GM12878 (cell line): ENCODE measurements around the gene FDX1. TPM values are rescaled to one million over a fixed set of nuclear protein-coding genes. Genes with fewer than 3 reads are reported as not detected.

Experiments
- ATAC-seq: fragments of 200-7000 bp; cut with Tn5 transposase; 3 replicates; pipeline ENCODE4 v1.9.1; 2020; ENCODE audit warnings: mild to moderate bottlenecking, moderate library complexity
- BruUV-seq: library from RNA; stranded (reverse); fragments of 400-500 nt; replicated peaks from 2 replicates; lab custom pipeline; 2021; lab: Mats Ljungman, UMichigan
- CTCF ChIA-PET: fragments of 300-600 bp; sonication (Branson Sonifier 250); formaldehyde crosslinking; extraction: SDS; loops from one replicate; lab custom pipeline; 2021; ENCODE audit warnings: inconsistent platforms; lab: Yijun Ruan, JAX
- POLR2A ChIA-PET: fragments of 350-600 bp; formaldehyde crosslinking; extraction: SDS; loops from one replicate; lab custom pipeline; 2021; ENCODE audit warnings: inconsistent platforms; lab: Charles Lee
- RAD21 ChIA-PET: fragments of 300-600 bp; sonication (Branson Sonifier 250); formaldehyde crosslinking; loops from one replicate; lab custom pipeline; 2023; ENCODE audit warnings: antibody characterized with exemption; ENCODE audit not compliant: unreplicated experiment; lab: Charles Lee
- SMC1A ChIA-PET: fragments of 300-600 bp; sonication (Branson Sonifier 250); formaldehyde crosslinking; loops from one replicate; lab custom pipeline; 2023; ENCODE audit not compliant: unreplicated experiment, uncharacterized antibody; lab: Charles Lee
- DNase-seq: peaks from one replicate; pipeline ENCODE4 v3.0.0-alpha.2; 2011; ENCODE audit warnings: low read depth, low spot score
- FAIRE-seq: peaks from 3 replicates; lab custom pipeline; 2011; peaks lifted over from hg19 to GRCh38; lab: Jason Lieb, UNC
- H2AFZ ChIP-seq: 2 replicates; pipeline ENCODE4 v1.6.0; 2011; ENCODE audit warnings: low read depth, low read length, control low read depth; ENCODE audit not compliant: control insufficient read depth
- H3K27ac ChIP-seq: 2 replicates; pipeline ENCODE4 v1.5.1; 2011; ENCODE audit warnings: control low read depth; ENCODE audit not compliant: control insufficient read depth, insufficient read depth
- H3K27me3 ChIP-seq, 2 experiments: replicated peaks in 1 of 2; 2 replicates each; pipeline versions ENCODE4 v1.6.0 to v1.6.1; 2011; ENCODE audit warnings: low read length in 1 of 2; ENCODE audit not compliant: control insufficient read depth in 2 of 2, insufficient read depth in 2 of 2
- H3K36me3 ChIP-seq, 2 experiments: 2 replicates each; pipeline ENCODE4 v1.5.1; 2011; ENCODE audit warnings: low read length in 1 of 2; ENCODE audit not compliant: control insufficient read depth in 2 of 2, insufficient read depth in 2 of 2
- H3K4me1 ChIP-seq: 2 replicates; pipeline ENCODE4 v1.6.1; 2011; ENCODE audit warnings: mild to moderate bottlenecking, low read length, moderate library complexity, mixed read lengths; ENCODE audit not compliant: control insufficient read depth, insufficient read depth
- H3K4me2 ChIP-seq: 2 replicates; pipeline ENCODE4 v1.6.0; 2011; ENCODE audit warnings: control low read depth; ENCODE audit not compliant: control insufficient read depth, insufficient read depth
- H3K4me3 ChIP-seq: fragments of 200-600 bp; sonication (generic); 2 replicates; pipeline ENCODE4 v1.5.1; 2016
- H3K79me2 ChIP-seq: 2 replicates; pipeline ENCODE4 v1.6.0; 2011; ENCODE audit warnings: low read length; ENCODE audit not compliant: control insufficient read depth, insufficient read depth
- H3K9ac ChIP-seq: 2 replicates; pipeline ENCODE4 v1.8.0; 2011; ENCODE audit warnings: low read length, control low read depth, mixed read lengths; ENCODE audit not compliant: control insufficient read depth, insufficient read depth
- H3K9me3 ChIP-seq: replicated peaks from 3 replicates; pipeline ENCODE4 v1.5.1; 2011; ENCODE audit warnings: mild to moderate bottlenecking, low read length; ENCODE audit not compliant: control insufficient read depth, insufficient read depth
- H4K20me1 ChIP-seq: 2 replicates; pipeline ENCODE4 v1.6.0; 2011; ENCODE audit not compliant: control insufficient read depth, insufficient read depth
- ESRRA ChIP-seq: IDR thresholded peaks from 2 replicates; pipeline ENCODE4 v1.6.1; 2012; ENCODE audit warnings: mild to moderate bottlenecking, low read length, improper control_type of control experiment
- KDM1A ChIP-seq: fragments of 200-600 bp; sonication (generic); IDR thresholded peaks from 2 replicates; pipeline ENCODE4 v1.6.1; 2016; ENCODE audit warnings: borderline replicate concordance
- PAX8 ChIP-seq: fragments of 450-650 bp; IDR thresholded peaks from 2 replicates; pipeline ENCODE4 v1.6.1; 2017; ENCODE audit warnings: mild to moderate bottlenecking, moderate library complexity
- WGBS: methylation state at CpG from one replicate; pipeline ENCODE4 v1.1.6; 2016; ENCODE audit warnings: low lambda C conversion rate; ENCODE audit not compliant: insufficient replicate concordance, insufficient coverage; ENCODE audit errors: missing lambda C conversion rate; 5-methylcytosine and 5-hydroxymethylcytosine counted together
- in situ Hi-C: fragments of 300-500 bp; cut with MboI; formaldehyde crosslinking; loops from 9 replicates; pipeline ENCODE4 v1.14.3; 2018; ENCODE audit warnings: mixed read lengths
- intact Hi-C: fragments of 100-400 bp; cut with micrococcal nuclease; formaldehyde crosslinking; loops from one replicate; pipeline ENCODE4 v1.14.2; 2022; ENCODE audit not compliant: unreplicated experiment
- polyA plus RNA-seq, 11 experiments: library from polyadenylated mRNA; depleted of rRNA in 4 of 11; unstranded in 6 of 11; stranded (reverse) in 5 of 11; fragments of >200 nt; fragmentation: Nextera tagmentation in 4 of 11; fragmentation: Illumina TruSeq in 1 of 11; extraction: Ambion mirVana in 4 of 11; extraction: Trizol in 1 of 11; gene quantifications; 1 replicate in 1 of 11; 2 replicates in 10 of 11; pipeline versions ENCODE4 v1.2.1 to v1.2.3, GENCODE V29; 2011 to 2016; ENCODE audit warnings: inconsistent platforms in 2 of 11, missing spikeins in 2 of 11, low read depth in 1 of 11
- total RNA-seq, 4 experiments: library from RNA; depleted of rRNA in 3 of 4; stranded (reverse); fragments of >200 nt in 3 of 4; fragmentation: Illumina TruSeq in 1 of 4; extraction: Trizol in 1 of 4; gene quantifications; 2 replicates each; pipeline versions ENCODE4 v1.2.1 to v1.2.3, GENCODE V29; 2013 to 2021
- TF ChIP-seq, protein P1 (sequence below): fragments of 450-650 bp; IDR thresholded peaks from 2 replicates; pipeline ENCODE4 v1.6.1; 2017; ENCODE audit warnings: mild to moderate bottlenecking, moderate library complexity

FDX1 gene
- total and polyA plus RNA-seq, 10 of the 15 experiments (the other 5 are each of a cell fraction or from before 2014, with no cell fraction given) = 3.9 to 20.3 (median 8.1) TPM

DNA sequence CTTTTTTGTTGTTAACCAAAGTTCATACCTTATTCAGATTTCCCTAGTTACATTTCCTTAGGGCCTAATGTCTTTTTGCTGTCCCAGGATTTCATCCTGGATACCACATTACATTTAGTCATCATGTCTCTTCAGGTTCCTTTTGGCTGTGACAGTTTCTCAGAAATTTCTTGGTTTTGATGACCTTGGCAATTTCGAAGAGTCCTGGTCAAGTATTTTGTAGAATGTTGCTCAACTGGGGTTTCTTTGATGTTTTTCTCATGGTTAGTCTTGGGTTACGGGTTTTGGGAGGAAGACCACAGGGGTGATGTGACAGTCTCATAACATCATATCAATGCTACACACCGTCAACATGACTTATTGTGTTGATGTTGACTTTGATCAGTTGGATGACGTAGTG, 39.8 kb upstream of the FDX1 start:
- FAIRE-seq (no peak), DNase-seq (no peak), ATAC-seq (no peak)
- CTCF ChIA-PET = no interaction called here
- Histone ChIP-seq H3K79me2 (no peaks in the 10 kb centered on the region), H3K4me1 (no peaks in the 10 kb centered on the region), H2AFZ (no peak overlapping the region), H3K4me3 (no peak overlapping the region), H3K36me3 (no peaks in the 10 kb centered on the region), H3K9ac (no peak overlapping the region), H3K27me3 (no peaks in the 10 kb centered on the region), H4K20me1 (no peaks in the 10 kb centered on the region), H3K27ac (no peak overlapping the region), H3K4me2 (no peak overlapping the region), H3K9me3 (no peaks in the 10 kb centered on the region)
- 5% methylated on average over 4 of the region's 4 CpGs for WGBS
- POLR2A ChIA-PET = no interaction called here
- SMC1A ChIA-PET = no interaction called here
- no TSS peak for BruUV-seq
- RAD21 ChIA-PET = no interaction called here
- no peak for TF ChIP-seq ESRRA
- no peak for TF ChIP-seq KDM1A
- TF ChIP-seq, protein P1, sequence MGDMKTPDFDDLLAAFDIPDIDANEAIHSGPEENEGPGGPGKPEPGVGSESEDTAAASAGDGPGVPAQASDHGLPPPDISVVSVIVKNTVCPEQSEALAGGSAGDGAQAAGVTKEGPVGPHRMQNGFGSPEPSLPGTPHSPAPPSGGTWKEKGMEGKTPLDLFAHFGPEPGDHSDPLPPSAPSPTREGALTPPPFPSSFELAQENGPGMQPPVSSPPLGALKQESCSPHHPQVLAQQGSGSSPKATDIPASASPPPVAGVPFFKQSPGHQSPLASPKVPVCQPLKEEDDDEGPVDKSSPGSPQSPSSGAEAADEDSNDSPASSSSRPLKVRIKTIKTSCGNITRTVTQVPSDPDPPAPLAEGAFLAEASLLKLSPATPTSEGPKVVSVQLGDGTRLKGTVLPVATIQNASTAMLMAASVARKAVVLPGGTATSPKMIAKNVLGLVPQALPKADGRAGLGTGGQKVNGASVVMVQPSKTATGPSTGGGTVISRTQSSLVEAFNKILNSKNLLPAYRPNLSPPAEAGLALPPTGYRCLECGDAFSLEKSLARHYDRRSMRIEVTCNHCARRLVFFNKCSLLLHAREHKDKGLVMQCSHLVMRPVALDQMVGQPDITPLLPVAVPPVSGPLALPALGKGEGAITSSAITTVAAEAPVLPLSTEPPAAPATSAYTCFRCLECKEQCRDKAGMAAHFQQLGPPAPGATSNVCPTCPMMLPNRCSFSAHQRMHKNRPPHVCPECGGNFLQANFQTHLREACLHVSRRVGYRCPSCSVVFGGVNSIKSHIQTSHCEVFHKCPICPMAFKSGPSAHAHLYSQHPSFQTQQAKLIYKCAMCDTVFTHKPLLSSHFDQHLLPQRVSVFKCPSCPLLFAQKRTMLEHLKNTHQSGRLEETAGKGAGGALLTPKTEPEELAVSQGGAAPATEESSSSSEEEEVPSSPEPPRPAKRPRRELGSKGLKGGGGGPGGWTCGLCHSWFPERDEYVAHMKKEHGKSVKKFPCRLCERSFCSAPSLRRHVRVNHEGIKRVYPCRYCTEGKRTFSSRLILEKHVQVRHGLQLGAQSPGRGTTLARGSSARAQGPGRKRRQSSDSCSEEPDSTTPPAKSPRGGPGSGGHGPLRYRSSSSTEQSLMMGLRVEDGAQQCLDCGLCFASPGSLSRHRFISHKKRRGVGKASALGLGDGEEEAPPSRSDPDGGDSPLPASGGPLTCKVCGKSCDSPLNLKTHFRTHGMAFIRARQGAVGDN = no peak
- no peak for TF ChIP-seq PAX8
- in situ Hi-C loops = no loop called here
- intact Hi-C loops = no loop called here
